Stomach (tissue), 4 donors: ENCODE results near the gene MAS1L.

ENCODE experiments used
- CTCF ChIP-seq, 7 experiments: fragments of 450-650 bp in 4 of 7; fragments of 200-600 bp in 3 of 7; sonication (generic) in 3 of 7; IDR thresholded peaks; one replicate each; pipeline ENCODE4 v1.5.1; 2016 to 2019; ENCODE audit warnings: antibody characterized with exemption in 7 of 7, control low read depth in 2 of 7, mild to moderate bottlenecking in 1 of 7
- EP300 ChIP-seq: sonication (generic); formaldehyde crosslinking; IDR thresholded peaks from one replicate; pipeline ENCODE4 v1.6.1; 2017; ENCODE audit warnings: antibody characterized with exemption
- POLR2A ChIP-seq, 4 donors: fragments of 450-650 bp; IDR thresholded peaks; one replicate each; pipeline ENCODE4 v1.6.1; 2016; ENCODE audit warnings: antibody characterized with exemption in 4 of 4, control low read depth in 2 of 4, mild to moderate bottlenecking in 1 of 4, moderate library complexity in 1 of 4
- POLR2AphosphoS5 ChIP-seq, 3 donors: sonication (generic); formaldehyde crosslinking; IDR thresholded peaks; one replicate each; pipeline ENCODE4 v1.6.1; 2016; ENCODE audit warnings: antibody characterized with exemption in 3 of 3

DNA sequence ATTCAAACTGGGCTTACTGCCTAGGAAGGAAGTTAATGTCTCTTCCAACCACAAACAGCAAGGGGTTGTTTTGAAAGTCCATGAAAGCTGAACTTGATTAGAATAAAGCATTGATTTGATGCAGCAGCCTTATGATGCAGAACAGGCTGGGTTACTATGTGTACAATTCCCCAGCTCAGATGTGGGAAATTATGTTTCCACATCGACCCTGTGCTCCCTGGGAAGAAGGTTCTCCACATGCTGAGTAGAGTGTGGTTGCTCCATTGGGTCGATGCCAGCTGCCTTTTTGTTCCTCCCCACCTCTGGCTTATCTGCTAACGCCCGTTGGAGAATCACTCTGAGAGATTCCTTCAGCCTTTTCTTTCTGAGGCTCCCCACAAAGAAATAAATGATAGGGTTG, 1.2 kb downstream of the MAS1L start:
- no peak for TF ChIP-seq EP300
- no peak for TF ChIP-seq CTCF (IDR thresholded peaks at IDR 0.05)
- TF ChIP-seq POLR2A (IDR thresholded peaks at IDR 0.05): no peak
- no peak for TF ChIP-seq POLR2AphosphoS5 (IDR thresholded peaks at IDR 0.05)
